GM12874 (cell line): Measurements from ENCODE around the gene SCAMP4.
"Not testable (repeated sequence)": the region's sequence is repeated elsewhere in the genome, so short reads cannot be mapped to it uniquely, and the experiment has no call there.

Source experiments
- TF ChIP-seq, protein P1 (sequence below): IDR thresholded peaks from 2 replicates; pipeline ENCODE4 v1.5.1; 2011; ENCODE audit warnings: low read depth, mild to moderate bottlenecking, control low read depth, low read length, moderate library complexity; ENCODE audit not compliant: insufficient read depth

Gene SCAMP4

DNA sequence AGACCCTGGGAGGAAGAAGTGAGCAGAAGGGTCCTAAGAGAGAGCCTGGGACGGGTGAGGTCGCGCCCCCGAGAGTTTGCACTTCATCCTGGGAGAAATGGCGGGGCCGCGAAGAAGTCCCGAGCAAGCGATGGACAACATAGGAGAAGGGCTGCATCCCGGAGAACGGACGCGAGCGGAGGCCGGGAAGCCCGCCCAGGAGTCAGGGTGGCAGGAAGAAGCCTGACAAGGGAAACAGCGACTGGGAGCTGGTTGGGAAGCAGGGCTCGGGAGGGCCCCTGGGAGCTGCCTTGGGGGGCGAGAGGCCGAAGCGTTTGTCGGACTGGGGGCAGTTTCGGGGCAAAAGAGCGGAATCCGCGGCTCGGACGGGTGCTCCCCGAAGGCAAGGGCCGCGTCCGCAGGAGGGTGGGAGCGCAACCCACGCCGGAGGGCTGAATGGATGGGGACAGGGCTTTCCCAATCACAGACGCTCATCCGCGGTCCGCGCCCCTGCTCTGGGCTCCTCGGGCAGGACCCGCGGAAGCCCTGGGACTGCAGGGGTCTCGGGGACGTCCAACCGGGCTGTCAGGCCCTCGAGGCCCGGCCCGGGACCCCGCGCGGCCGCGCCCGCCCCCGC, 20.4 kb upstream of the SCAMP4 start:
- TF ChIP-seq, protein P1, sequence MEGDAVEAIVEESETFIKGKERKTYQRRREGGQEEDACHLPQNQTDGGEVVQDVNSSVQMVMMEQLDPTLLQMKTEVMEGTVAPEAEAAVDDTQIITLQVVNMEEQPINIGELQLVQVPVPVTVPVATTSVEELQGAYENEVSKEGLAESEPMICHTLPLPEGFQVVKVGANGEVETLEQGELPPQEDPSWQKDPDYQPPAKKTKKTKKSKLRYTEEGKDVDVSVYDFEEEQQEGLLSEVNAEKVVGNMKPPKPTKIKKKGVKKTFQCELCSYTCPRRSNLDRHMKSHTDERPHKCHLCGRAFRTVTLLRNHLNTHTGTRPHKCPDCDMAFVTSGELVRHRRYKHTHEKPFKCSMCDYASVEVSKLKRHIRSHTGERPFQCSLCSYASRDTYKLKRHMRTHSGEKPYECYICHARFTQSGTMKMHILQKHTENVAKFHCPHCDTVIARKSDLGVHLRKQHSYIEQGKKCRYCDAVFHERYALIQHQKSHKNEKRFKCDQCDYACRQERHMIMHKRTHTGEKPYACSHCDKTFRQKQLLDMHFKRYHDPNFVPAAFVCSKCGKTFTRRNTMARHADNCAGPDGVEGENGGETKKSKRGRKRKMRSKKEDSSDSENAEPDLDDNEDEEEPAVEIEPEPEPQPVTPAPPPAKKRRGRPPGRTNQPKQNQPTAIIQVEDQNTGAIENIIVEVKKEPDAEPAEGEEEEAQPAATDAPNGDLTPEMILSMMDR = no peak

DNA sequence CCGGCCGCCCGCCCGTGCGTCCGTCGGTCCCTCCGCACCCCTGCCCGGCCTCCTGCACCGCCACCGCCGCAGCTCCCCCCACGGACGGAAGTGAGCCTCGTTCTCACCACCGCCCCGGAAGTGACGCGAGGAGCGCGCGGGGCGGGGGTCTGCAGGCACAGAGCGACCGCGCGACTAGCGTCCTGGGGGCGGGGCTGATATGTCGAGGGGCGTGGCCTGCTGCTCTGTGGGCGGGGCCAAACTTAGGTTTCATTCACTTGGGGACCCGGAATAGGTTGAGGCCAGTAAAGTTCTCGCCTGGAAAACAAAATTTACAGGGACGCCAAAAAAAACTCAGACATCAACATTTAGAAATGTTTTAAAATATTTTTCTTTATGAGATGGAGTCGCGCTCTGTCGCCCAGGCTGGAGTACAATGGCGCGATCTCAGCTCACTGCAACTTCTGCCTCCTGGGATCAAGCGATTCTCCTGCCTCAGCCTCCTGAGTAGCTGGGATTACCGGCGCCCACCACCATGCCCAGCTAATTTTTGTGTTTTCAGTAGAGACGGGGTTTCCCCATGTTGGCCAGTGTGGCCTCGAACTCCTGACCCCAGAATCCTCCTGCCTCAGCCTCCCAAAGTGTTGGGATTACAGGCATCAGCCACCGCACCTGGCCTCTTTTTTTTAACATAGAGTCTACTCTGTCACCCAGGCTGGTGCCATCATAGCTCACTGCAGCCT, 19.6 kb upstream of the SCAMP4 start, which contains the start of gene ABHD17A:
Gene ABHD17A (minus strand): TSS at position 99 of the 722 bp plus-strand sequence. CDS start 3,930 bp downstream, outside the sequence.
- TF ChIP-seq, protein P1 = not testable (repeated sequence)

DNA sequence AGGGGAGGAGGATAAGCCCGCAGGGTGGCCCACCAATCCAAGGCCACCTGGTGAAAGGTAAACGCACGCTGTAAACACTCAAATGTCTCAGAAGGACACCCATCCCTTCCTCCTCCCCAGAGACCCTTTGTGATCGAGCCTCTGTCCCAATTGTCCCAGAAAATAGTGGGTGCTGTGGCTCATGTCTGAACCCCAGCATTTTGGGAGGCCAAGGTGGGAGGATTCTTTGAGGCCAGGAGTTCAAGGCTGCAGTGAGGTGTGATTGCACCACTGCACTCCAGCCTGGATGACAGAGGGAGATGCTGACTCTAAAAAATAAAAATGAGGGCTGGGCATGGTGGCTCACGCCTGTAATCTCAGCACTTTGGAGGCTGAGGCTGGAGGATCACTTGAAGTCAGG, 16.8 kb upstream of the SCAMP4 start:
- TF ChIP-seq, protein P1 = no peak

DNA sequence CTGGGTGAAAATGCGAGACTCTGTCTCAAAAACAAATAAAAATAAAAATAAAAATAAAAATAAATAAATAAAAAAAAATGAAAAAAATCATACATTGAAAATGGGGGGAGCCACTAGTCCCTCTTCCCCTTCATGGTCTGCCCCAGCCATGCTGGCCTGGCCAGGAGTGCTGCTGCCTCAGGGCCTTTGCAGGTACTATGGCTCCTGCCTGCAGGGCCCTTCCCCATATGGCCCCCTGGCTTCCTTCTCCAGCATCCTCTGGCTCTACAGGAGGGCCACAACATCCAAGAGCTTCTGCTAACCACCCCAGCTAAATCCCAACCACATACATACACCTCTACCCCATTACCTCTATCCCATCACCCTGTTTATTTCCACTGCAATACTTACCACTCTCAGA, 15.3 kb upstream of the SCAMP4 start:
- TF ChIP-seq, protein P1 = no peak

DNA sequence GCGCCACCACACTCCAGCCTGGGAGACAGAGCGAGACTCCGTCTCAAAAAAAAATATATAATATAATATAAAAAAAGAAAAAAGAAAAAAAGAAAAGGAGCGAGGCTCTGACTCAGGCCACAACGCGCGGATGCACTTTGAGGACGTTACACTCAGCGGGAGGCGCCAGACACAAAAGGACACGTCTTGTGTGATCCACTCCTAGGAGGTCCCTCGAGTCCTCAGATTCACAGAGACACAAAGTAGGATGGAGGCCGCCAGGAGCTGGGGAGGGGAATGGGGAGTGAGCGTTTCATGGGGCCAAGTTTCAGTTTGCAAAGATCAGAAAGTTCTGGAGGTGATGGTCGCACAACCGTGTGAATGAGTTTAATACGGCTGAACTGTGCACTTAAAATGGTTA, 11.4 kb upstream of the SCAMP4 start:
- TF ChIP-seq, protein P1 = no peak

DNA sequence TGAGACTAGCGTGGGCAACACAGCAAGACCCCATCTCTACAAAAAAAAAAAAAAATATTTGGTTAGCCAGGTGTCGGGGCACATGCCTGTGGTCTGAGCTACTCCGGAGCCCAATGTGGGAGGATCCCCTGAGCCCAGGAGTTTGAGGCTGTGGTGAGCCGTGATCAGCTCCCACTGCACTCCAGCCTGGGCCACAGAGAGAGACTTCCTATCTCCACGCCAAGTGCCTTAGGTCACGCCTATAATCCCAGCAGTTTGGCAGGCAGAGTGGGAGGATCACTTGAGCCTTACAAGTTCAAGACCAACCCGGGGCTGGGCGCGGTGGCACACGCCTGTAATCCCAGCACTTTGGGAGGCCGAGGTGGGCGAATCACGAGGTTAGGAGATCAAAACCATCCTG, 8.7 kb upstream of the SCAMP4 start:
- TF ChIP-seq, protein P1 = no peak

DNA sequence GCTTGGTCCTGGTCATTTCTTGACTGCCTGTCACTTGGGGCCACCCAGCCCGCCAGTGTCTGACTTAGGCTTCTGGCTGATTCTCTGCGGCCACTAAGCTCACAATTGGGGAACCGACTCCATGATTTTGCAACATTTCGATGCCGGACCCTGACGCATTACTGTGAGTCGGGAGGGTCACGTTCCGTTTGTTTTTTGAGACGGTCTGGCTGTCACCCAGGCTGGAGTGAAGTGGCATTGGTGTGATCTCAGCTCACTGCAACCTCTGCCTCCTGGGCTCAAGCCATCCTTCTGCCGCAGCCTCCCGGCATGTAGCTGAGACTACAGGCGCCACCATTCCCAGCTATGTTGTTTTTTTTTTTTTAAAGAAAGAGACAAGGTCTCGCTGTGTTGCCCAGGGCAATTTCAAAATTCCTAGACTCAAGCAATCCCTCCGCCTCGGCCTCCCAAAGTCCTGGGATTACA, 3.2 kb upstream of the SCAMP4 start:
- TF ChIP-seq, protein P1 = no peak
